Activated CD4-positive, alpha-beta T cell treated with anti-CD3 and anti-CD28 coated beads, Interleukin-2, Interleukin-6, amounts not matched to agents 100 ng/mL and 50 ng/mL, durations not matched to agents 16 hours and 8 hours (primary cell): ENCODE results near the gene LIPC.

Source experiments
- DNase-seq: peaks from one replicate; pipeline ENCODE4 v3.0.0-alpha.2; 2020

Gene LIPC

DNA sequence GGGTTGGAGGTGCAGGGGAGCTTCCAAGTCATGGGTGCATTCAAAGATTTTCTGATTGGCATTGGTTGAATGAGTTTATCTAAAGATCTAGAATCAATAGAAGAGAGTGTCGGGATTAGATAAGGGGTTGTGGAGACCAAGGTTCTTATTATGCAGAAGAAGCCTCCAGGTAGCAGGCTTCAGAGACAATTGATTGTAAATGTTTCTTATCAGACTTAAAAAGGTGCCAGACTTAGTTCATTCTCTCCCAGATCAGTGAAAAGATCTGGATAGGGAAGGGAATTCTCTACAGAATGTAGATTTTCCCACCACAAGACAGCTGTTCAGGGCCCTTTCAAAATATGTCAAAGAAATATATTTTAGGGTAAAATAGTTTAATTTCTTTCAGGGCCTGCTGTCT lies 129.5 kb downstream of the LIPC start:
- DNase-seq: no peak

DNA sequence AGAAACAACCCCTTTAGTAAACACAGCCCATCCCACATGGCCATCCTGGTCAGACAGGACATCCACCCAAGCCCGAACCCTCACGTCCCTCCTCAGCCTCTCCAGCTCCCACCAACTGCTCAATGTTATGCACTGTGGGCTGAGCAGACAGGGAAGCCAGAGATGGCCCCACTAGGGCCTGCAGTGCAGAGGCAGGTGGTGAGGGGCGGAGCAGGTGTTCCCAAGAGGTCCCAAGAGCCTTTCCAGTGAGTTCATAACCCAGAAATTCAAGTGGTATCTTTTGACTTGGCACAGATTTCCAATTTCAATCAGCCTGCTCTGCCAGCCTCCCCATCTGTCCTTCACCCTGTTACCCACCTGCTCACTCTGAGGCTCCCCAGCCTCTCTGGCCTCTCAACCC lies 130.3 kb downstream of the LIPC start:
- DNase-seq: no peak

- DNase-seq: no peak
Measured at GRCh38 chr15:58564981-58565380, 133.2 kb downstream of the LIPC start.

GRCh38 chr15:58565619-58566018 lies 133.8 kb downstream of the LIPC start:
- DNase-seq: no peak

GRCh38 chr15:58566029-58566428 lies 134.2 kb downstream of the LIPC start:
- no peak for DNase-seq

- no peak for DNase-seq
Measured at GRCh38 chr15:58568157-58568571, 136.4 kb downstream of the LIPC start.

DNA sequence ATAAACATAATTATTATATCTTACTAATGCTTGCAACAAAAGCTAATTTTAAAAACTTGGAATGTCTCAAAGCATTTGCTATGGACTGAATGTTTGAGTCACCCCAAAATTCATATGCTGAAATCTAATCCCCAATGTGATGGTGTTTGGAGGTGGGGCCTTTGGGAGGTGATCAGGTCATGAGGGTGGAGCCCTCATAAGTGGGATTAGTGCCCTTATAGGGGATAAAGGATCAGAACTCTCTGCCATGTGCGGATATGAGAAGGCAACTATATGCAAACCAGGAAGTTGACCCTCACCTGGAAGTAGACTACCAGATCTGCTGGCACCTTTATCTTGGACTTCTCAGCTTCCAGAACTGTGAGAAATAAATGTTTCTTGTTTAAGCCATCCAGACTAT lies 137.7 kb downstream of the LIPC start:
- no peak for DNase-seq

DNA sequence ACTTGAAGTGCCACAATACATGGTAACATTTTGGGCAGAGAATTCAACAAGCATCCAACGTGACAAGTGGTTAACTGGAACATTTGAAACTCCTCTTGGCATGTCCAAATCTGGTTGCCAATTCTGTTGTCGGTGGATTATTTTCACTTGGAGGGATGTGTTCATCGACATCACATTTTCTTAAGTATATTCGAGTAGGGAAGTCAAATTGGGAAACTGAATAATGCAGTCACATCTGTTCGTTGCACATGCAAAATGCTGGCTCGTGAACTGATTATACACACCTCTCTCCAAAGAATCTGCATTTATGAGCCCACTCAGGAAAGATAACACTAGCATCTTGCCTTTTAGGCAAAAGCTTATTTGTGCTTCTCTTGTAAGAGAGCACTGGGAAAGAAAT lies 139.7 kb downstream of the LIPC start:
- DNase-seq: no peak

DNA sequence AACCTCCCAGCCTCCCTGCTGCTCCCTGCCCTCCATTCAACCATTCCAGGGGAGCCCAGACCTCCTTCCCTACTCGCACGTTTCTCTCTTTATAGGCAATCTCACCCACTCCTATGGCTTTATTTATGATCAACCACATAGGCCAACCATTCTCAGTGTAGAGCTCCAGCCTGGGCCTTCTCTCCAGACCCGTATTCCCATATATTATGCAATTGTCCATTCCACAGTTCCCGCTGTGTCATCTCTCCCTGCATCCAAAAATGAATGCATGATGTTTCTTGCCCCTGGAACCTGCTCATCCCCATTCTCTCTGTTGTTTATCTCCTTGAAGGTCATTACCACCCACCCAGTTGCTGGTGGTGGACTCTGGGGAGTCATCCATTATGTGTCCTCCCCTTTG lies 140.7 kb downstream of the LIPC start:
- no peak for DNase-seq

DNA sequence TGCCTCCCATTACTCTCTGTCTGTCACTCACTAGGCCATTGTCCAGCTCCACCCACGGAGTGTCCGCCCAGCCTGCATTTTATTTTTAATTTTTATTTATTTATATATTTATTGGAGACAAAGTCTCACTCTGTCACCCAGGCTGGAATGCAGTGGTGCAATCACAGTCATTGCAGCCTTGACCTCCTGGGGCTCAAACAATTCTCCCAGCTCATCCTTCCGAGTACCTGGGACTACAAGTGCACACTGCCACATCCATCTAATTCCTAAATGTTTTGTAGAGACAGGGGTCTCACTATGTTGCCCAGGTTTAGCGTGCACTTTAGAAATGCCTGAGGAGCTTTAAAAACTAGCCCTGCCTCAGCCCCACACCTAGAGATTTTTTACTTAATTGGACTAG lies 141.5 kb downstream of the LIPC start:
- DNase-seq: no peak

GRCh38 chr15:58574631-58575030 lies 142.8 kb downstream of the LIPC start:
- DNase-seq: no peak

DNA sequence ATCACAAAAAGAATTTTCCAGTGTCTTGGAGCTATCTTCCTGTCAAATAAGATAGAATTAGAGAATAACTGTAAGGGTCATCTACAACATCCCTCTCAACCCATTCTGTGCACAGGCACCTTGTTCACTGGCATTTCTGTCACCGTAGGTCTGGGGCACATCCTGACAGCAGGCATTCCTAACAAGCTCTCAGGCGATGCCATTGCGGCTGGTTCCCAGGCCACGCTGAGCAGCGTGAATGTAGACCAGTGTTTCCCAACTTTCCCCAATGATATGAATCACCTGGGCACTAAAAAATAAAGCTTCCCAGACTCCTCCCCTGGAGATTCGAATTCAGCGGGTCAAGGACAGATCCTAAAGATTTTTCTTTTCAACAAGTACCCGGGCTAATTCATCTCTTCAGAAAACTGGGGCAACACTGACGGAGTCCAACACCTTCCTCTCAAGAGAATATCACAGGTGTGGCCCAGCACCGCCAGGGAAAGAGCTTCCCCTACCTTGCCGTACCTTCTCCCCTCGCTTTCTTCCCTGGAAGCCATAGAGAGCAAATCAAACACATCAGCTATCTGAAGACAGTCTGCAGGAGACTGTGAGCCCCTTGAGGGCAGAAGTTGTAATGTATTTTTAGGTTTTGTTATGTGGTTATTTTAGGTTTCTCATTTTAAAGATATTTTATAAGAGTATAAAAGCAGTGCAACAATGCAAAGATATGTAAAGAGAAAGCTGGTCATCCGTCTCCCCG lies 143.4 kb downstream of the LIPC start:
- no peak for DNase-seq

DNA sequence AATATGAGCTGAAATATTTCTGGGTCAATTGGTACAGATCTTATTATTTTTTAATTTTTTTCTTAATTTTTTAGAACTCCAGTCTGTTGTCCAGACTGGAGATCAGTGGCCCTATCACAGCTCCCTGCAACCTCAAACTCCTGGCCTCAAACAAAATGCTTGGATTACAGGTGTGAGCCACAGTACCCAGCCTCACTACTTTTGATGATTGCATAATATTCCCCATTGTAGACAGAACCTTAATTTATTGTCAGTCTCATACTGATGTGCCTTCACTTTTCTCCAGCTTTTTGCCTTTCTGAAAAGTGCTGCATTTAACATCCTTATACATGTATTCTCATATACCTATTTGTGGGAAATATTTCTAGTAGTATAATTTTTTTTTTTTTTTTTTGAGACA lies 144.9 kb downstream of the LIPC start:
- no peak for DNase-seq

DNA sequence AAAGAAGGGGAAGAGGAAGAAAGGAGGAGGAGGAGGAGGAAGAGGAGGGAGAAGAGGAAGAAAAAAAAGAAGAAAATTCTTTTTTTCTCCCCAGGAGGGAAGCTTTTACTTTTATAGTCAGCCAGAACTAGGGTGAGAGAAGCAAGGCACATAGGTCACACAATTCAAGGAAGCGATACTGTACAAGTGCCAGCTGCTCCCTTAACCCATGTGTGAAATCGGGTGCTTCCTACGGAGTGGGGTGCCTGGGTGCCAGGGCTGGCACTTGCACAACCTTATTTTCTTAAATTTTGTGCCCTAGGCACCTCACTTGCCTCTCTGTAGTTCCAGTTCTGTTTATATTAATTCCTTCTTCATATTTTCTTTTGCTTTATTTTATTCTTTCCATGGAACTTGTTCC lies 150.4 kb downstream of the LIPC start:
- no peak for DNase-seq

DNA sequence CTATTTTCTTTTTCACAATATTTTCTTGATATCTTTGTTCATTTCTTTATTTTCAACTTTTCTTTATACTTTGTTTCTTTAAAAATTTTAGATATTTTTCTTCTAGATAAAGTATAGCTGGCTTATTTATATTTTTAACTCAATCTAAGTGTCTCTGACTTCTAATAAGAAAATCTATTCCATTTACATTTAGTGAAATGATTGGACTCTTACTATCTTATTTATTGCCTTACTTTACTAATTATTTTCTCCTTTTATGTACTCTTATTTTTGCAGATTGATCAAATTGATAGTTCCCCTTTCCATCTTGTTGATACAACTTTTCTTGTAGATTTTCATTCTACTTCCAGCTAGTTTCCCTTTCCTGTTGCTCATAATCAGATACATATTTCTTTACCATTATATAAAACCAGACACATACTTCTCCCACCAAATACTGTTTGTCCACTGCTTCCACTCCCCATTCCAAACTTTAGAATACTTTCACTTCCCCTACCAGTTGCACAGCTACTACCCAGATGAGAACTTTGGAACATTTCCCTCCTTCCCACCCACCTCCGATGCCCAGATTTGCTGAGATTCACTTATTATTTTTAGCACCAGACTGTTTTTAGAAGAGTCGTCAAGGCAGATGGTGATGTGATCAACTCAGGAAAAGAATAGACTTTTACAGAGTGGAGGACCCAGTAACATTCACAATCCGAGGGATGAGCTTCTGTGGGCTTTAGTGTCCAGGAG lies 151.5 kb downstream of the LIPC start:
- DNase-seq: no peak

GRCh38 chr15:58584789-58585461 lies 153.1 kb downstream of the LIPC start:
- DNase-seq: no peak

- no peak for DNase-seq
Measured at GRCh38 chr15:58585693-58586443, 154.1 kb downstream of the LIPC start.

DNA sequence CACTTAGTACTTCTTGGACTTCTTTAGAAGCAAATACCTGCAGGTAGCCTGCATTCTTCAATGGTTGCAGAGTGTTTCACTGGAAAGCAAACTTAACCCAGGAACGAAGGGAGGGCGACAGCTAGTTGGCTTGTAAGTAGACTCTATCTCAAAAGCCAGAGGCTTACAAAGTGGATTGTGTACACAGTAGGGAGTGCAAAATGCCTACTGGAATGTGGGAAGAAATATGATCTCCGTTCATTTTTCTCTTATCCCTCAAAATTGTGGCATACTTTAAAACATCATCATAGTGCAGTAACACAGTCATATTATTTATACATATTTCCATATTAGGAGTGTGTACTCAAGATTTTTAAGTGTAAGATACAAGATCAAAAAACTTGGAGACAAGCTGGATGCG lies 155.7 kb downstream of the LIPC start:
- DNase-seq: no peak

DNA sequence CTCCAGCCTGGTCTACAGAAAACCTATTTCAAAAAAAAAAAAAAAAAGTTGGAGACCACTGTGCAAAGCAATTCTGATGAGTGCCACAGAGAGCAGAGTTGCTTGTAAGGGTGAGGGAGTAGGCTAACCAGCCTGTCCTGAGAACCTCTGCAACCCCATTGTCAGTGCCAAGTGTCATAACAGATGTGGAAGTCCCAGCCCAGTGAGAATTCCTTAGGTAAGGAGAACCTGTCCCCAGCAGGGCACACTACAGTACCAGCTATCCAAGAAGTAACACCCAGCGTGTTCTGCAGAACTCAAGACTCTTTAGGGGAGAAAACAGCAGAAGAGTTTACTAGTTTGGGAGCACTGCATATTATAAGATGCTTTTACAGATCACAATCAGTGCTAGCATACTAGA lies 156.3 kb downstream of the LIPC start:
- no peak for DNase-seq

- DNase-seq: no peak
Measured at GRCh38 chr15:58589047-58589446, 157.3 kb downstream of the LIPC start.

DNA sequence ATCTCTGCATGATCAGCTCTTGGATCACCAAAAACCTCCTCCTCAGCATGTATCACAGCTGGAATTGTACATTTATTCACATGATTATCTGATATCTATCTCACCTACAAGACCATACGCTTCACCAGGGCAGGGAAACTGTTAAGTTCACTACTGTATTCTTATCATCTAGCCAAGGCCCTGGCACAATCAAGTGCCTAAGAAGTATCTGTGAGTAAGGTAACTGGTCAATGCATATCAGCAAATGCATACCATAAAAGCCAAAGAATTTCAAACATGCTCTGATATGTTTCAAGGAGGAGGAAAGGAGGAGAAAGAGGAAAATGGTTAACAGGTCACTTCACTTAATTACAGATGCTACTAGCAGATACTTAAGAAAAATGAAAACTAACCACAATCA lies 158.4 kb downstream of the LIPC start:
- no peak for DNase-seq

DNA sequence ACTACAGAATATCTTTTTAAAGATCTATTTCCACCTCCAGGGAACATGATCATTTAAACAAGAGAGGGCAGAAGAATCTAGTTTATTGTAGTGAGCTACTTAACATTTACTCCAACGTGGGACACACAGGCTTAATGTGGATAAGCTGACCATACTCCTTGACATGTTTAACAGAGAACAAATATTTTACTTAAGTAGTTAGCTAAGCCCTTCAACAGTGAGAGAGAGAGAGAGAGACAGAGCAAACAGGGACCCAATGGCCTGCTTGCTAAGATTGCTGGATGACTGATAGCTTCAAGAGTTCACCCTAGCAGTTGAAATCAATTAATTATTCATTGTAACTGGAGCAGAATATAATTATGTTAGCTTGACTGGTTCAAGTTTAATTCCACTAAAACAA lies 159.1 kb downstream of the LIPC start:
- DNase-seq: no peak

GRCh38 chr15:58593870-58594269 lies 162.1 kb downstream of the LIPC start:
- DNase-seq: no peak
